ENCODE data around the gene KIAA1210.

DNA sequence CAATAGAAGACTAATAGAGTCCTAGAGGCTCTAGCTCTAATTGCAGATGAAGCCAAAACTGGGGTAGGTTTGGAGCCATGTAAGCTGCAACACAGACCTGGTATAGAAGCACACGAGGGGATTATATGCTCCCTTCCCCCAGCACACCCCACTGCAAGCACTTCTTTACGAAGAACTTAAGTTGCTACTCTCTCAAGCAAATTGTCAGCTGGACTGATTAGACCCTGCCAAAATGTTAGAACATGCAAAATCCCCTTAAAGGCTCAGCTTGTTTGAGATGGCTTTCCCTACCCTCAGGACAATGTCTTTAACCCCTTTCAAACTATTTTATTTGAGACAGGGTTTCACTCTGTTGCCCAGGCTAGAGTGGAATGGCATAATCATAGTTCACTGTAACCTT, 4.7 kb upstream of the KIAA1210 start:
- no peak for TF ChIP-seq ZNF30 (CRISPR knock-in tag; IDR thresholded peaks at IDR 0.05)
- TF ChIP-seq MTF1 (CRISPR knock-in tag; IDR thresholded peaks at IDR 0.05) = no peak
- TF ChIP-seq CTCF (CRISPR knock-in tag; IDR thresholded peaks at IDR 0.05) = no peak
- TF ChIP-seq NR2F6 (IDR thresholded peaks at IDR 0.05) = no peak
- no peak for TF ChIP-seq NR2F6 (CRISPR knock-in tag; IDR thresholded peaks at IDR 0.05)
- no peak for TF ChIP-seq RXRA (CRISPR knock-in tag; IDR thresholded peaks at IDR 0.05)
- TF ChIP-seq ZNF234 (CRISPR knock-in tag; conservative IDR thresholded peaks at IDR 0.05) = no peak
- no peak for TF ChIP-seq MXD1 (CRISPR knock-in tag; IDR thresholded peaks at IDR 0.05)
- no peak for TF ChIP-seq NR2F2 (IDR thresholded peaks at IDR 0.05; ENCODE audit: borderline replicate concordance, low read depth)
- no peak for TF ChIP-seq ZNF17 (CRISPR knock-in tag; IDR thresholded peaks at IDR 0.05)
